ENCODE measurements around the gene DENR. TPM values are rescaled to one million over a fixed set of nuclear protein-coding genes. Genes with fewer than 3 reads are reported as not detected.
A peak's percentile ranks its signal among the peaks of the same experiment; 100 is the strongest.
"Not testable (repeated sequence)": the region's sequence is repeated elsewhere in the genome, so short reads cannot be mapped to it uniquely, and the experiment has no call there.

The DENR gene, protein sequence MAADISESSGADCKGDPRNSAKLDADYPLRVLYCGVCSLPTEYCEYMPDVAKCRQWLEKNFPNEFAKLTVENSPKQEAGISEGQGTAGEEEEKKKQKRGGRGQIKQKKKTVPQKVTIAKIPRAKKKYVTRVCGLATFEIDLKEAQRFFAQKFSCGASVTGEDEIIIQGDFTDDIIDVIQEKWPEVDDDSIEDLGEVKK
- polyA plus RNA-seq (2011; rRNA removed): 16.1 and 33.3 TPM in 2 replicates
- 10.1 and 10.9 TPM in 2 replicates for polyA minus RNA-seq (2011; rRNA and poly(A)+ RNA removed)

DNA sequence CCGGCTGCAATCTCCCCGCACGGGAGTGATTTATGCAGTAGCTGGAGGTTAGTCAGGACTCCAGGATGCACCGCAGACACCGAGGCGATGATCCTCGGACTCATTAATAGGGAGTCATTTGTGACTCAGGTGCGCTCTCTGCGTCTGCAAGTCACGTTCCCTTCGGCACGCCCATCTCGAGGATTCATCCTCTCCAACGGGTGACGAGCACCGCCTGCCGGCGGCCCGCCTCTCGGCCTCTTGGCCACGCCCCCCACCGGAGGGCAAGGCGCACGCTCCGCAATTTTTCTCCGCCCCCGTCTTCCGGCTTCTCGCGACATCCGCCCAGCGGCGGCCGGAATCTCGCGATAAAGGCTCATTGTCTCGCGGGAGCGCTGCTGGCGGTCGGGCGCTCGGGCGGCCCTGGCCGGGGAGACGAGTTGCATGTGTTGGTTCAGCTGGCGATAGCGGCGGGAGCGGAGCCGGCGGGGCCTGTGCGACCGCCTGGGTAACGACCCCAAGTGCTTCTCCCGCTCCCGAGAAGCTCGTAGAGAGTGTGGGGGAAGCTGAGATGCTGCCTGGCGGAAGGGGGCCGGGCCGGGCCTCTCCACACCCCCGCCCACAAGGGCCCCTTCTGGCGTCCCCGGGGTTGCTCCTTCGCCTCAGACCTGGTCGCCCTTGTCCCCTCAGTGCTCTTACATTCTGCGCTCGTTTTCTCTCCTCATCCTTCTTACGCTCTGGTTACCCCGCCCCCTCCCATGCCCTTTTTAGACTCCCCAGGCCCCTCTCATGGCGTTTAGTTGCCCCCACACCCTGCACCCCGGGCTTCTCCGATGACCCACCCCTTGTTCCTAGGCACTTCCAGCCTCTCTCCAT, at the start of gene DENR:
Gene DENR (plus strand): TSS at position 361 of the 855 bp plus-strand sequence. CDS start 878 bp downstream, outside the sequence.
- H3K36me3 ChIP-seq (ENCODE audit: control insufficient read depth, insufficient read depth, low read length): peaks cover 3% of the 10 kb centered on the region
- CTCF ChIA-PET: interaction anchor here (0.5 to 3.0 kb wide), 13 partner anchors 13 to 353 kb away, joined by 3 to 68 read pairs (median 4); no protein-coding TSS in a partner anchor
- H3K4me3 ChIP-seq (ENCODE audit: low read depth, low read length): peak within 1 kb of the TSS; percentile 95
- TF ChIP-seq, protein P1, sequence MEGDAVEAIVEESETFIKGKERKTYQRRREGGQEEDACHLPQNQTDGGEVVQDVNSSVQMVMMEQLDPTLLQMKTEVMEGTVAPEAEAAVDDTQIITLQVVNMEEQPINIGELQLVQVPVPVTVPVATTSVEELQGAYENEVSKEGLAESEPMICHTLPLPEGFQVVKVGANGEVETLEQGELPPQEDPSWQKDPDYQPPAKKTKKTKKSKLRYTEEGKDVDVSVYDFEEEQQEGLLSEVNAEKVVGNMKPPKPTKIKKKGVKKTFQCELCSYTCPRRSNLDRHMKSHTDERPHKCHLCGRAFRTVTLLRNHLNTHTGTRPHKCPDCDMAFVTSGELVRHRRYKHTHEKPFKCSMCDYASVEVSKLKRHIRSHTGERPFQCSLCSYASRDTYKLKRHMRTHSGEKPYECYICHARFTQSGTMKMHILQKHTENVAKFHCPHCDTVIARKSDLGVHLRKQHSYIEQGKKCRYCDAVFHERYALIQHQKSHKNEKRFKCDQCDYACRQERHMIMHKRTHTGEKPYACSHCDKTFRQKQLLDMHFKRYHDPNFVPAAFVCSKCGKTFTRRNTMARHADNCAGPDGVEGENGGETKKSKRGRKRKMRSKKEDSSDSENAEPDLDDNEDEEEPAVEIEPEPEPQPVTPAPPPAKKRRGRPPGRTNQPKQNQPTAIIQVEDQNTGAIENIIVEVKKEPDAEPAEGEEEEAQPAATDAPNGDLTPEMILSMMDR (IDR thresholded peaks at IDR 0.05; ENCODE audit: insufficient read depth, low read depth, low read length): peak; percentile 85
- DNase-seq (ENCODE audit: low read depth): peak; percentile 84
- H3K27me3 ChIP-seq (ENCODE audit: control insufficient read depth, insufficient read depth, low read length): no peaks in the 10 kb centered on the region
- POLR2A ChIA-PET: interaction anchor here (0.6 to 0.8 kb wide), 2 partner anchors 346 to 621 kb away, joined by 6 to 17 read pairs; no protein-coding TSS in a partner anchor

- H3K4me3 ChIP-seq (ENCODE audit: low read depth, low read length); CTCF ChIA-PET; DNase-seq (ENCODE audit: low read depth); H3K36me3 ChIP-seq (ENCODE audit: control insufficient read depth, insufficient read depth, low read length); POLR2A ChIA-PET; H3K27me3 ChIP-seq (ENCODE audit: control insufficient read depth, insufficient read depth, low read length): not testable (repeated sequence)
These were observed 49.6 kb upstream of the DENR start, which contains the start of gene HCAR2 for GRCh38 chr12:122702890-122703611. HCAR2 (minus strand) TSS chr12:122703357; CDS start chr12:122703283, 74 bp downstream.

GRCh38 chr12:122703841-122704240, 48.8 kb upstream of the DENR start:
- POLR2A ChIA-PET; H3K36me3 ChIP-seq (ENCODE audit: control insufficient read depth, insufficient read depth, low read length); H3K27me3 ChIP-seq (ENCODE audit: control insufficient read depth, insufficient read depth, low read length); DNase-seq (ENCODE audit: low read depth); H3K4me3 ChIP-seq (ENCODE audit: low read depth, low read length); CTCF ChIA-PET: not testable (repeated sequence)

- H3K27me3 ChIP-seq (ENCODE audit: control insufficient read depth, insufficient read depth, low read length); H3K4me3 ChIP-seq (ENCODE audit: low read depth, low read length); H3K36me3 ChIP-seq (ENCODE audit: control insufficient read depth, insufficient read depth, low read length); POLR2A ChIA-PET; DNase-seq (ENCODE audit: low read depth); CTCF ChIA-PET: not testable (repeated sequence)
These were observed 43.3 kb upstream of the DENR start for GRCh38 chr12:122709287-122709686.

GRCh38 chr12:122710341-122710740, 42.3 kb upstream of the DENR start:
- DNase-seq (ENCODE audit: low read depth); CTCF ChIA-PET; POLR2A ChIA-PET; H3K27me3 ChIP-seq (ENCODE audit: control insufficient read depth, insufficient read depth, low read length); H3K4me3 ChIP-seq (ENCODE audit: low read depth, low read length); H3K36me3 ChIP-seq (ENCODE audit: control insufficient read depth, insufficient read depth, low read length): not testable (repeated sequence)

GRCh38 chr12:122711266-122711665, 41.4 kb upstream of the DENR start:
- CTCF ChIA-PET; POLR2A ChIA-PET; H3K36me3 ChIP-seq (ENCODE audit: control insufficient read depth, insufficient read depth, low read length); H3K27me3 ChIP-seq (ENCODE audit: control insufficient read depth, insufficient read depth, low read length); H3K4me3 ChIP-seq (ENCODE audit: low read depth, low read length); DNase-seq (ENCODE audit: low read depth): not testable (repeated sequence)

- H3K36me3 ChIP-seq (ENCODE audit: control insufficient read depth, insufficient read depth, low read length); POLR2A ChIA-PET; DNase-seq (ENCODE audit: low read depth); H3K4me3 ChIP-seq (ENCODE audit: low read depth, low read length); CTCF ChIA-PET; H3K27me3 ChIP-seq (ENCODE audit: control insufficient read depth, insufficient read depth, low read length): not testable (repeated sequence)
These were observed 39.0 kb upstream of the DENR start for GRCh38 chr12:122713491-122714188.

DNA sequence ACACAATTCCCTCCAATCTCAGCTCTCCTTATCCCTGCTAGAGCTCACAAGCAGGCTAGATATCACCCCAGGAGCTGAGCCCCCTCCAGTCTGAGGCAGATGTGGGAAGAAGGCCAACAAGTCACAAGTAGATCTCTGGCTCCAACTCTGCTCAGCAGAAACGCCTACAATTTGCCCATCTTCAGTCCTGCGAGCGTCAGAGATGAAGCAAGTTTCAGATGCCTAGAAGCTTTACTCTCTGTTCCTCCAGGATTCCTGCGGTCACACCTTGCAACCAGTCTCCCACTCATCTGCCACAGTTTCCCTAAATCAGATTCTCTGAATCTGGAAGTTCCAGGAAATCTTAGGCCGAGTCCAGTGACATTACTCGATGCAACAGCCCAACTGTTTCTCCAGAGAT, 37.4 kb upstream of the DENR start:
- H3K36me3 ChIP-seq (ENCODE audit: control insufficient read depth, insufficient read depth, low read length); H3K27me3 ChIP-seq (ENCODE audit: control insufficient read depth, insufficient read depth, low read length); POLR2A ChIA-PET; CTCF ChIA-PET; H3K4me3 ChIP-seq (ENCODE audit: low read depth, low read length); DNase-seq (ENCODE audit: low read depth): not testable (repeated sequence)

DNA sequence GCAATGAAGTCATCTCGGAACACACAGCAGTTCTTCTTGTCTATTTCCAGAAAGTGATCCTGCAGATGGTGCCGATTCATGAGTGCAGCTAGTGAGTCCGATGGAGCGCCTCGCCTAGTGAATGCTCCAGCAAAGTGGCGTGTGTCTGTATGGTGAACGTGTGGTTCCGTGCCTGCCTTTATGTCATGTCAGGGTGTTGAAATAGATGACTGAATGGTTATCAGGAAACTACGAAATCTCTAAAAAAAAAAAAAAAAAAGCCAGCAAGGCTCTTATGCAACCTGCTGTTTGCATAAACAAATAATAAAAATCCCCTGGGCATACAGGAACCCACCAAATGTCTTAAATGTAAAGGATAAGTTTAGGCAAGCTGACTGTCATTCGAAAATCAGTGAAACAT, 36.0 kb upstream of the DENR start, which contains the start of gene HCAR3:
Gene HCAR3 (minus strand): TSS at position 154 of the 400 bp plus-strand sequence. CDS start 74 bp downstream, at position 80.
- DNase-seq (ENCODE audit: low read depth); H3K27me3 ChIP-seq (ENCODE audit: control insufficient read depth, insufficient read depth, low read length); POLR2A ChIA-PET; H3K4me3 ChIP-seq (ENCODE audit: low read depth, low read length); H3K36me3 ChIP-seq (ENCODE audit: control insufficient read depth, insufficient read depth, low read length); CTCF ChIA-PET: not testable (repeated sequence)

All from BJ (cell line).